IMR-90 (cell line): ENCODE measurements around the gene FAM149A. TPM values are rescaled to one million over a fixed set of nuclear protein-coding genes. Genes with fewer than 3 reads are reported as not detected.

Source experiments
- ATAC-seq: fragments of 200-7000 bp; cut with Tn5 transposase; 2 replicates; pipeline ENCODE4 v1.9.1; 2020; ENCODE audit warnings: low read depth, mild to moderate bottlenecking, moderate library complexity
- BruUV-seq: library from RNA; stranded (reverse); fragments of 400-500 nt; replicated peaks from 2 replicates; lab custom pipeline; 2021; lab: Mats Ljungman, UMichigan
- CTCF ChIA-PET: fragments of 300-600 bp; formaldehyde crosslinking; extraction: SDS; loops from one replicate; lab custom pipeline; 2021; ENCODE audit warnings: antibody characterized with exemption; lab: Yijun Ruan, JAX
- POLR2A ChIA-PET: fragments of 300-600 bp; sonication (Branson Sonifier 250); formaldehyde crosslinking; loops from one replicate; lab custom pipeline; 2022; ENCODE audit warnings: antibody characterized with exemption; ENCODE audit not compliant: unreplicated experiment; lab: Charles Lee
- DNase-seq: peaks from one replicate; pipeline ENCODE4 v3.0.0; 2013
- H2AFZ ChIP-seq: replicated peaks from 2 replicates; pipeline ENCODE3; 2013; ENCODE audit warnings: low read length, mild to moderate bottlenecking; ENCODE audit not compliant: poor library complexity
- H2AK5ac ChIP-seq: 2 replicates; pipeline ENCODE4 v1.6.1; 2013; ENCODE audit warnings: low read depth, low read length, inconsistent platforms
- H2AK9ac ChIP-seq: replicated peaks from 2 replicates; pipeline ENCODE3; 2013; ENCODE audit warnings: mild to moderate bottlenecking, low read depth, low read length, moderate library complexity; ENCODE audit not compliant: poor library complexity
- H2BK120ac ChIP-seq: 2 replicates; pipeline ENCODE4 v1.6.1; 2013; ENCODE audit warnings: low read depth, low read length, inconsistent platforms
- H2BK15ac ChIP-seq: 3 replicates; pipeline ENCODE4 v1.6.1; 2013; ENCODE audit warnings: low read depth, low read length, inconsistent platforms
- H2BK20ac ChIP-seq: 2 replicates; pipeline ENCODE4 v1.6.1; 2013; ENCODE audit warnings: low read depth, mild to moderate bottlenecking, inconsistent platforms, low read length, moderate library complexity
- H2BK5ac ChIP-seq: 2 replicates; pipeline ENCODE4 v1.6.1; 2013; ENCODE audit warnings: mild to moderate bottlenecking, low read depth, low read length, inconsistent platforms; ENCODE audit not compliant: poor library complexity, severe bottlenecking
- H3K14ac ChIP-seq: replicated peaks from 2 replicates; pipeline ENCODE4 v1.6.1; 2013; ENCODE audit warnings: low read depth, low read length, inconsistent platforms
- H3K18ac ChIP-seq: 2 replicates; pipeline ENCODE4 v1.6.1; 2013; ENCODE audit warnings: low read depth, low read length, control low read depth
- H3K23ac ChIP-seq: 2 replicates; pipeline ENCODE4 v1.6.1; 2013; ENCODE audit warnings: low read depth, low read length, inconsistent platforms
- H3K27ac ChIP-seq: 2 replicates; pipeline ENCODE4 v1.5.1; 2013; ENCODE audit warnings: mild to moderate bottlenecking, control low read depth, low read length; ENCODE audit not compliant: insufficient read depth
- H3K27me3 ChIP-seq: 2 replicates; pipeline ENCODE4 v1.6.1; 2013; ENCODE audit warnings: low read length; ENCODE audit not compliant: control insufficient read depth, insufficient read depth
- H3K36me3 ChIP-seq: 2 replicates; pipeline ENCODE4 v1.6.1; 2013; ENCODE audit warnings: low read length, mixed read lengths; ENCODE audit not compliant: control insufficient read depth, insufficient read depth
- H3K4ac ChIP-seq: 2 replicates; pipeline ENCODE4 v1.6.1; 2013; ENCODE audit warnings: low read depth, low read length, inconsistent platforms
- H3K4me1 ChIP-seq: 2 replicates; pipeline ENCODE4 v1.6.1; 2013; ENCODE audit warnings: low read length, mixed read lengths; ENCODE audit not compliant: control insufficient read depth, insufficient read depth
- H3K4me2 ChIP-seq: 2 replicates; pipeline ENCODE4 v1.6.1; 2013; ENCODE audit warnings: low read depth, mild to moderate bottlenecking, control low read depth, low read length, moderate library complexity
- H3K4me3 ChIP-seq: 2 replicates; pipeline ENCODE4 v1.5.1; 2013; ENCODE audit warnings: low read depth, mild to moderate bottlenecking, control low read depth, low read length, moderate library complexity; ENCODE audit not compliant: insufficient read depth
- H3K56ac ChIP-seq: 2 replicates; pipeline ENCODE4 v1.6.1; 2013; ENCODE audit warnings: low read length, inconsistent platforms; ENCODE audit not compliant: insufficient read depth; ENCODE audit errors: extremely low read depth
- H3K79me1 ChIP-seq, 2 experiments: 2 replicates each; pipeline ENCODE4 v1.6.1; 2013; ENCODE audit warnings: low read length in 2 of 2, inconsistent platforms in 1 of 2, low read depth in 1 of 2
- H3K9ac ChIP-seq: 2 replicates; pipeline ENCODE4 v1.6.1; 2013; ENCODE audit warnings: low read depth, low read length, control low read depth
- H3K9me1 ChIP-seq: 2 replicates; pipeline ENCODE4 v1.6.1; 2013; ENCODE audit warnings: low read length, inconsistent platforms; ENCODE audit not compliant: insufficient read depth
- H3K9me3 ChIP-seq: 2 replicates; pipeline ENCODE4 v1.6.1; 2013; ENCODE audit warnings: low read length; ENCODE audit not compliant: control insufficient read depth, insufficient read depth
- H4K20me1 ChIP-seq: 2 replicates; pipeline ENCODE4 v1.6.1; 2013; ENCODE audit warnings: low read length, inconsistent platforms; ENCODE audit not compliant: insufficient read depth
- H4K5ac ChIP-seq: 2 replicates; pipeline ENCODE4 v1.6.1; 2013; ENCODE audit warnings: mild to moderate bottlenecking, low read depth, low read length, control low read depth
- H4K8ac ChIP-seq, 2 experiments: 2 replicates each; pipeline ENCODE4 v1.6.1; 2013; ENCODE audit warnings: low read depth in 2 of 2, low read length in 2 of 2, control low read depth in 1 of 2, inconsistent platforms in 1 of 2
- H4K91ac ChIP-seq: 2 replicates; pipeline ENCODE4 v1.6.1; 2013; ENCODE audit warnings: low read depth, low read length, inconsistent platforms; ENCODE audit not compliant: insufficient read depth
- CTCF ChIP-seq: conservative IDR thresholded peaks from 2 replicates; pipeline ENCODE4 v1.5.1; 2012; ENCODE audit warnings: mild to moderate bottlenecking, low read depth, low read length, improper control_type of control experiment
- MXI1 ChIP-seq: IDR thresholded peaks from 2 replicates; pipeline ENCODE4 v1.6.1; 2012; ENCODE audit warnings: low read depth, mild to moderate bottlenecking, low read length, moderate library complexity, borderline replicate concordance
- POLR2A ChIP-seq: IDR thresholded peaks from 2 replicates; pipeline ENCODE4 v1.6.1; 2012; ENCODE audit warnings: mild to moderate bottlenecking, low read depth, low read length
- RAD21 ChIP-seq: IDR thresholded peaks from 2 replicates; pipeline ENCODE4 v1.6.1; 2012; ENCODE audit warnings: low read length, improper control_type of control experiment
- RFX5 ChIP-seq: IDR thresholded peaks from 2 replicates; pipeline ENCODE4 v1.8.0; 2012; ENCODE audit warnings: low read depth, mild to moderate bottlenecking, low read length, moderate library complexity
- USF2 ChIP-seq: fragments of 150-350 bp; IDR thresholded peaks from 2 replicates; pipeline ENCODE4 v1.6.1; 2017; ENCODE audit warnings: mild to moderate bottlenecking, antibody characterized with exemption, low read length, low read depth
- WGBS, 2 experiments: methylation state at CpG; one replicate each; pipeline versions ENCODE4 v1.1.5 to v1.1.7; 2013; ENCODE audit warnings: missing lambda C conversion rate in 2 of 2; ENCODE audit not compliant: insufficient read length in 1 of 2; ENCODE audit errors: extremely low coverage in 2 of 2; 5-methylcytosine and 5-hydroxymethylcytosine counted together
- dilution Hi-C: fragments of 300-500 bp; cut with HindIII; formaldehyde crosslinking; loops from one replicate; pipeline ENCODE4 v1.14.3; 2018; ENCODE audit warnings: low sequenced_read_pairs; ENCODE audit not compliant: unreplicated experiment
- in situ Hi-C: fragments of 300-500 bp; cut with MboI; formaldehyde crosslinking; loops from 3 replicates; pipeline ENCODE4 v1.14.3; 2019; ENCODE audit warnings: low sequenced_read_pairs, inconsistent platforms, mixed read lengths
- intact Hi-C: fragments of 100-400 bp; cut with micrococcal nuclease; formaldehyde crosslinking; loops from 2 replicates; pipeline ENCODE4 v1.10.0; 2022
- polyA plus RNA-seq, 3 experiments: library from polyadenylated mRNA; depleted of rRNA; stranded (reverse); fragments of >200 nt; gene quantifications; 2 replicates each; pipeline ENCODE4 v1.2.3, GENCODE V29; 2012; ENCODE audit warnings: low replicate concordance in 1 of 3
- total RNA-seq: library from RNA; depleted of rRNA; stranded (reverse); fragments of >200 nt; gene quantifications from 2 replicates; pipeline ENCODE4 v1.2.3, GENCODE V29; 2012

Gene FAM149A
- total and polyA plus RNA-seq, 2 of the 4 experiments (the other 2 are of a cell fraction), result 0.54 to 0.70 TPM

- ChIA-PET POLR2A (no interaction called here), CTCF (no interaction called here)
- H3K56ac ChIP-seq, result no peak overlapping the region
- peak; percentile 43 for DNase-seq
- H3K36me3 ChIP-seq, result no peaks in the 10 kb centered on the region
- ATAC-seq, result peak; percentile 75
- H3K79me1 ChIP-seq, result no peaks in the 10 kb centered on the region
- H3K27ac ChIP-seq, result peak overlapping the region; percentile 40; the same call in 1 of the 2 replicates
- 1% methylated on average over 18 of the region's 54 CpGs; no CpG with 5 or more reads in 1 of the 2 experiments for WGBS, 2 experiments
- H4K5ac ChIP-seq, result no peak overlapping the region
- intact Hi-C loops (no loop called here), dilution Hi-C loops (no loop called here), in situ Hi-C loops (no loop called here)
- H3K9me3 ChIP-seq, result no peaks in the 10 kb centered on the region
- peak overlapping the region; percentile 49; the same call in 1 of the 2 replicates for H3K9ac ChIP-seq
- H2BK15ac ChIP-seq, result no peak overlapping the region
- peak overlapping the region; percentile 45 for H3K4me3 ChIP-seq
- H3K9me1 ChIP-seq, result no peaks in the 10 kb centered on the region
- no peak overlapping the region for H3K18ac ChIP-seq
- TF ChIP-seq CTCF (no peak), RFX5 (no peak), RAD21 (no peak), USF2 (no peak), MXI1 (no peak), POLR2A (no peak)
- no peak overlapping the region for H4K8ac ChIP-seq
- no peak overlapping the region for H2AK5ac ChIP-seq
- H3K4ac ChIP-seq, result no peak overlapping the region
- H4K91ac ChIP-seq, result no peak overlapping the region
- H2BK5ac ChIP-seq, result no peak overlapping the region
- peaks cover 3% of the 10 kb centered on the region; the same call in 1 of the 2 replicates for H3K27me3 ChIP-seq
- no peak overlapping the region for H2BK20ac ChIP-seq
- 0 out of 2 replicates have a peak overlapping the region, but pooled peaks have one; percentile 17 for H3K23ac ChIP-seq
- peak overlapping the region; percentile 76 for H3K4me2 ChIP-seq
- H3K4me1 ChIP-seq, result peaks cover 2% of the 10 kb centered on the region; the same call in 1 of the 2 replicates
- H2AK9ac ChIP-seq, result no peak overlapping the region
- H4K20me1 ChIP-seq, result no peaks in the 10 kb centered on the region
- no TSS peak for BruUV-seq
- no peak overlapping the region for H3K14ac ChIP-seq
- peak overlapping the region; percentile 89 for H2AFZ ChIP-seq
- H2BK120ac ChIP-seq, result no peak overlapping the region
These were observed 40.6 kb downstream of the FAM149A start for GRCh38 chr4:186144946-186145569.
